Fibroblast of peridontal ligament (primary cell): ENCODE results near the gene TNFRSF8.

Source experiments
- DNase-seq: peaks from one replicate; pipeline ENCODE4 v3.0.0-alpha.2; 2010; ENCODE audit errors: extremely low read depth

Gene TNFRSF8

DNA sequence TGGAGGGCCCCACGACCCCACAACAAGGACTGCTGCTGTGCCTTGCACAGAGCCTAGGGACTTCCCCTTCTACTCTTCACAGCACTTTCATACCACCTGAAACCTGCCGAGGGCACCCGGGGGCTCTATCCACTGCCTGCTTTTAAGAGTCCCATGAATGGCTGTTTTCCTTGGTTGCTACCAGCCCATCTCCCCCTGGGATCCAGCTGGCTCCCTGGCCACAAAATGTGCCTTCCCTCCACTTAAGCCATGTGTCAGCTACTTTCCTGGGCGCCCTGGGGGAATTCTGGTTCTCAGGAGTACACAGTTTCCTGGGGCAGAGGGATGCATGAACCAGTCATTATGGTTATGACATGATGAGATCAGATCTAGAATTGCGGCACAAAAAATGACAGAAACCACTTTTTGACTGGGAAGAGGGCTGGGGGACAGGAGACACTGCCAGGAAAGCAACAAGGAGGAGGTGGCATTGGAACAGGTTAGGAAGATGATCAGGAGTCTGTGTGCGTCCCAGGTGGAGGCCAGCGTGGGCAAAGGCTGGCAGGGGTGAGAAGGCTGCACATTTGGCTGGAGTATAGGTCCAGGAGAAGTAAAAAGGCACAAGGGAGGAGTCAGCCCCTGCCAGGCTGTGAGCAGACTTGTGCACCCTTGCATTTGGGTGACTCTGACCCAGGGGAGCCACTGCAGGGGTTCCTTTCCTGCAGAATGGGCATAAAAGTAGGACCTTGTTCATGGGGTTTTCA, 3.2 kb upstream of the TNFRSF8 start:
- DNase-seq: no peak

DNA sequence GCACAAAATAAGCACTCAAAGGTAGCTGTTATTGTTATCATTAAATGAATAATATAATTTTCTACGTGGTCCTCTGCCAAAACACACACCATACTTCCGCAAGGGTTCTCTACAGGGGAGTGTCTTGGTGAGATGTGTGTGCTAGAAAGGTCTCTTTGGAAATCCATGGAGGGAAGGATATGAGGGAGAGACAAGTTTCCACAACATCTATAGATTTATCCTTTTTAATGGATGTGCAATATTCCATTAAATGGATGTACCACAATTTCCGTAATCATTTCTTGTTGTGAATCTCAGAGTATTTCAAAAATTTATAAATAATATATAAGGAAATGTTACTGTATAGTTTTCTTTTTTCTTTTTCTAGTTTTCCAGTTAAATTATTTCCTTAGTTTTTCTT, 2.6 kb upstream of the TNFRSF8 start:
- no peak for DNase-seq

DNA sequence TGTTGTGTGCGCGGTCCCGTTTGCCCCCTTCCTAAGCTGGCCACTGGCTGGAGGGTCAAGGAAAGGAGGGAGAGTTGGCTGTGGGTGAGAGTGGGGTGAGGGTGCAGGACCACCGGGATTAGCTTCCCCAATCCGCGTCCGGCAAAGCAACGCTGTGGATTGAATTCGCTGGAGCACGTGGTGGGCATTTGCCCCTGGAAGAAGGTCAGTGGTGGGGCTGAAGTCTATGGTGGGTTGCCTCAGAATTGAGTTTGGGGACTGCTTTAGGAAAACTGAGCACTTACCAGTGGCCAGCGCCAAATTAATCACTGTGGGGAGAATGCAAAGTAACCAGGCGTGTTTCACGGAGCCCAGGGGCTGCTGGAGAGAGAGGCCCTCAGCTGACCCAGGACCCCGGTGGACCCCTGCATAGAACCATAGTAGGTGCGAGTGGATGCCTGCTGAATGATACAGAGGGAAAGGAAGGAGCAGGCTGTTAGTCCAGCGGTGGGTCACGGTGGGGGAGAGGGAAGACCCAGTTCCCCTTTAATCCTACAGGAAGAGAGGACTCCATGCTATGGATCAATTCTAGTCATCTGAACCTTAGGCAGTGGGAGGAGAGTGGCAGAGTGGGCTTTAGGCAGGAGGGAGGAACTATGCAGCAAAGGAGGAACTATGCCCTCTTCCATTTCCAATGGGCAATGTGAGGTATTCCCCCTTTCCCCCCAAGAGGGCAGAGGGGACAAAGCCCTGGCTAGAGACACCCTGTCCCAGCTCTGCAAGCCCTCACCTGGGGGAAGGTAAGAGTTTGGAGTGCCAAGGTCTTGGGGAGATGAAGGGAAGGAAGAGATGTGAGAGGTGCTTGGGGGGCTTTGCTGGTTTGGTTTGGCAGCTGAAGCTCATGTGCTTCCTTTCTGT, 1.2 kb downstream of the TNFRSF8 start:
- DNase-seq: no peak

DNA sequence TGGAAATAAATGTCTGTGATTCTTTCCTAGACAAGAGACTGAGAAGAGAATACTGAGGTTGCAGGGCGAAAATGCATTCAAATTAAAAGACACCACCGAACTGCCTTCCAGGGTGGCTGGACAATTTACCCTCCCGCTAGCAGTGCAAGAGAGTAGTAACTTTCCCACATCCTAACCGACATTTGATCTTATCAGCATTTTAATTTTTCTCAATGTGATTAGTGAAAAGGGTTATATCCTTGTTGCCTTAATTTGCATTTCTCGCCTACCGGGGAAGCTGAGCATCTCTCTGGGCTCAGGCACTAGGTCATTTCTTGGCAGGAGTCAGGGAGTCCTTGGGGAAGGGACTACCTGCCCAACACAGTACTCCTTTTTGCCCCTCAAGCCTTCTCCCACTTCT, 2.8 kb downstream of the TNFRSF8 start:
- no peak for DNase-seq

DNA sequence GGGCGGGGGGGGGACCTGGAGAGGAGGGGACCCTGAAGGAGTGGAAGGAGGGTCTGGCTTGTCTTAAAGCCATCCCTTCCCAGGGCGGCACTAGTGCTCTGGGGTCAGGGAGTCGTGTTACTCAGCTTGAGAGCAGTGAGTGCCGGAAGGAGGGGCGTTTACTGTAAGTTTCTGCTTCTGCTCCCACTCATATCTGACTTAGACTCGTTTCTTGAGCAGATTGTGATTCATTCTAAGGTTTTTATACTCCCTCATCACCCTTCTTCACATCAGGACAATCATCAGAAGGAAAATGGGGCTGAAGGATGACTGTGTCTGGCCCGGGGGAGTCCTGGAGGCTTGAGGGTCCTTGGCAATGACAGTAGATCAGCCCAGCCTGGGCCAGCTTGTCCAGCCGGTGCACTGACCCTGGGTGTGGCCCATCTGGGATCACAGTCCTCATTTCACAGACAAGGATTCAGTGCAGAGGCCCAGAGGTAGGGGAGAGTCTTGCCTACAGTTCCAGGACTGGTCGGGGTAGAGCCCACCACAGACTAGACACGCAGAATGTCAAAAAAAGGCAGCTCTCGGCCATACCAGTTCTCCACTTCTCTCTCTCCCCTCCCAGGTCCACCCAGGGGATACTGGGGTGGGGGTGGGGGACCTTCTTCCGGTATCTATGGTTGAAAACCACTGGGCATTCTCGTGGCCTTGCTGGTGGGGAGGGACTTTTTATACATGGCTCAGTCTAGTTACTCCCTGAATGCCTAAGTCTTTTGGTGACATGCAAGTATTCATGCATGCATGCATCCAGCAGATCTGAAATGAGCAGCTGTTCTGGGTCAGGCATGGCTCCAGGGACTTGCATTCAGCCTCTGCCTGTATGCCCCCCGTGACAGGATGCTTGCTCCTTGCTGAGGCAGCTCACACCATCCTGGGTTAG, 5.1 kb downstream of the TNFRSF8 start:
- peak; percentile 44 for DNase-seq

DNA sequence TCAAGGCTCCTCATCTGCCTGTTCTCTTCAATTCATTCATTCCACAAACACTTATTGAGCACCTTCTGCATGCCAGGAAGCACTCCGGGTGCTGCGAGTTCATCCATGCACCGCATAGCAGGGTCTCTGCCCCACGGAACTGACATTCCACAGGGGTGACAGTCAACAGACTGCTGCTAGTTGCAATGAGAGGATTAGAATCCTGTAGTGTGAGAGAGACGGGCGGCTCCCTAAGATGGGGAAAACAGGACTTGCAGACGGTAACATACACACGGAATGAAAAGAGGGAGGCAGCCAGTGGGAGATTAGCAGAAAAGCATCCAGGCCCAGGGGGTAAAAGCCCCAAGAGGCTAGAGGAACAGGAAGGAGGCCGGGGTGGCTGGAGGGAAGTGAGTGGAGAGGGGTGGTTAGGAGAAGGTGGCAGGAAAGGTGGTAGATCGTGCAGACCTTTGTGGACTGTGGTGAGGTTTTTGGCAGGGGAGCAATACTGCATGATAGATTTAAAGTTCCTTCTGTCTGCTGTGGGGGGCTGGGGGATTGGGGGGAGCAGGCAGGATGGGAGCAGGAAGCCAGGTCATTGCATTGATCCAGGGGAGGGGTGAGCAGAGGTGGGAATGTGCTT, 6.6 kb downstream of the TNFRSF8 start:
- DNase-seq: no peak

DNA sequence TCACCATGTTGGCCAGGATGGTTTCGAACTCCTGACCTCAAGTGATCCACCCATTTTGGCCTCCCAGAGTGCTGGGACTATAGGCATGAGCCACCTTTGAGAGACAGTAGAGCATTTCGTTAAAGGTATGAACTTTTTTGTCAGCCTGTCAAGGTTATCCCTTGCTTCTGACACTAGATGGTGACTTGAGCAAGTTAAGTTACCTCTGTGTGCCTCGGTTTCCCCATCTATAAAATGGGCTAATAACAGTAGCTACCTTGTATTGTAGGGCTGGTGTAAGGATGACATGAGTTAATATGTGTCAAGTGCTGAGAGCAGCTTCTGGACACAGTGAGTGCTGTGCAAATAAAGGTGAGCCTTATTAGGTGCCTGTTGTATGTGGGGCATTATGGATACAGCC, 8.8 kb downstream of the TNFRSF8 start:
- no peak for DNase-seq

DNA sequence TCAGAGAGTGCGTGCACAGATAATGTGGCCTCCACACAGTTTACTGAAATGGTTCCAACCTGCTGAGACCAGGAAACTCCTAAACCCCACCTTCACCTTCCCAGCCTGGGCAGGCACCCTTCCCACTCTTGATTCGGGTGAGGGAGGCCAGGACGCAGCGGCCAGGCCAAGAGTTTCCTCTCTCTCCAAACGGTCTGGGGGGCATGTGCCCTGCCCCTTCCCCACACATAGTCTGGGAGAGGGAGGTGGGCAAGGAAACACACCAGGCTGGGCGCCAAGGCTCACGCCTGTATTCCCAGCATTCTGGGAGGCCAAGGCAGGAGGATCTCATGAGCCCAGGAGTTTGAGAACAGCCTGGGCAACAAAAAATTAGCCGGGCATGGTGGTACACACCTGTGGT, 9.6 kb downstream of the TNFRSF8 start:
- no peak for DNase-seq

DNA sequence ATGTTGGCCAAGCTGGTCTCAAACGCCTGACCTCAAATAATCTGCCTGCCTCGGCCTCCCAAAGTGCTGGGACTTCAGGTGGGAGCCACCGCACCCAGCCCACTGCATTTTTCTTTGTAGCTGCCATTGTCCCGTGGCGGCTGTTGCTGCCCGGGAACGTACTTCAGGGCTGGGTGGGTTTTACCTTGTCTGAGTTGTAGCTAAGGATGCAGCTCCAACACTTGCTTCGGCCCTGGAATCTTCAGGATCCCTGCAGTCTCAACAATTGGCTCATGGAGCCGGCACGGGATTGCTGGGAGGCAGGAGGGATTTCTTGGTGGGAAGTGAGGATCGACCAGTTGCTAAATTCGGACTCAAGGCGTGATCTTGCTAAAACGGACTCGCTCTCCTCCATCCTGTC, 10.7 kb downstream of the TNFRSF8 start:
- no peak for DNase-seq

DNA sequence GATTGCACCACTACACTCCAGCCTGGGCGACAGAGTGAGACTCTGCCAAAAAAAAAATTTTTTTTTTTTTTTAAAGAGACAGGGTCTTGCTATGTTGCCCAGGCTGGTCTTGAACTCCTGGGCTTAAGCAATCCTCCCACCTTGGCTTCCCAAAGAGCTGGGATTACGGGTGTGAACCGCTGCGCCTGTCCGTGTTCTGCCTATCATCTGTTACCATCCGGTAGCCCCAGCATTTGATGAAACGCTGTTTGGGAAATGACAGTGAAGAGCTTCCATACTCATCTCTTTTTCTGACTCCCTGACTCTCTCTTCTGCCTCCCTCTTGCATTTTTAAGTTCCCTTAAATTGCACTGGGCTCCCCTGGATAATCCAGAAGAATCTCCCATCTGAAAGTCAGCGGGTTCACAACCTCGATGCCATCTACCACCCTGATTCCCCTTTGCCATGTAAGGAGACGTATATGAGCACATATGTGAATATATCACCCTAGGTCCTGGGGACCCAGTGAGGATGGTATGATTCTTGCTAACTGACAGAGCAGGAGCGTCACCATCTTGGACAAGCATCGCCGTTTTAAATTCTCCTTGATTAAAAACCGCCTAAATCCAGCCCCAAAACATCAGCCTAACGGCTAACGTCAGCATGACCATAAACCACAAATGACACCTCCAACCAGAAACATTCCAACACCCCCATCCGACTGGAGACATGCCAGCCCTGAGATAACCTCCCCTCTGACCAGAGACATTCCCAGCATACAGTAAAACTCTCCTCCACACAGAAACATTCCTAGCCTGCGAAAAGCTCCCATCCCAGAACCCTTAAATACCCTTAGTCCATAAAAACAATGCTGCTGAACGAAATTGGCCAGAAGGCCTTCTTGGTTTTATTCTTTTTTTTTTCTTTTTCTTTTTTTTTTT, 12.4 kb downstream of the TNFRSF8 start:
- DNase-seq: peak; percentile 71

DNA sequence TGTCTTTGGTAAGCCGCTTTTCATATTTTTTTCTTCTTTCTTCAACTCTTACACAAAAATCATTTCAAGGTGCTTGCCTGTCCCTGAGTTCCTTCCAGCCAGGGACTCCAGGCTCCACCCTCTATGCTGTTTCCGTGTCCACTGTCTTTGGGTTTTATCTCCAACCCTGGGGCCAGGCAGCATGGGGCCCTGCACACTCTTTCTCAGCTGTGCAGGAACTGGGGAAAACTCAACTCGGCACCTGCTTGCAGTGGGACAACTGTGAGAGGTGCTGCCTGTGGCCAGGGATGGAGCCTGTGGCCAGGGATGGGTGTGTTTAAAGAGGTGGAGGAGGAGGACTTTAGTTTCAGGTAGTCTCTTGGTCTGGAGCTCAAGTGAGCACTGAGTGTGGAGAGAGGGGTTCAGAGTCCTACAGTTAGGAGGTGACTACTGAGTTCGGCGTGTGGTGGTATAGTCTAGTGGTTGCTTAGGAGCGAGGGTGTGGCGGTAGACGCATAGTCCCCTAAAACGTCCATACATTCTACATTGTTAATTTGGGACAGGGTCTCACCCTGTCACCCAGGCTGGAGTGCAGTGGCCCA, 13.4 kb downstream of the TNFRSF8 start:
- DNase-seq: no peak

DNA sequence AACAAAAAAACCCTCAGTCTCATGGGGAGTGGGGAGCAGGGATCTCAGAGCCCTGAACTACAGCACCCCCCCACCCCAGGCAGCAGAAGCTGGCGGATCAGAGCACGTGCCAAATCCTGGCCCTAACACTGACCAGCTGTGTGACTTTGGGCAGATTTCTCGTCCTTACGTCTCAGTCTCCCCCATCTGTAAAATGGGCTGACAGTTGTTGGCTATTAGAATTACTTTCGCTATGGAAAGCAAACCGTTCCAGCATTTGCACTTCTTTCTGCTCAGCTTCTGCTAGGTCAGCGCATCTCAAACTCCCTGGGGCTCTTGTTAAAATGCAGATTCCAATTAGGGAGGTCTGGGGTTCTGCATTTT, 15.5 kb downstream of the TNFRSF8 start:
- DNase-seq: no peak

DNA sequence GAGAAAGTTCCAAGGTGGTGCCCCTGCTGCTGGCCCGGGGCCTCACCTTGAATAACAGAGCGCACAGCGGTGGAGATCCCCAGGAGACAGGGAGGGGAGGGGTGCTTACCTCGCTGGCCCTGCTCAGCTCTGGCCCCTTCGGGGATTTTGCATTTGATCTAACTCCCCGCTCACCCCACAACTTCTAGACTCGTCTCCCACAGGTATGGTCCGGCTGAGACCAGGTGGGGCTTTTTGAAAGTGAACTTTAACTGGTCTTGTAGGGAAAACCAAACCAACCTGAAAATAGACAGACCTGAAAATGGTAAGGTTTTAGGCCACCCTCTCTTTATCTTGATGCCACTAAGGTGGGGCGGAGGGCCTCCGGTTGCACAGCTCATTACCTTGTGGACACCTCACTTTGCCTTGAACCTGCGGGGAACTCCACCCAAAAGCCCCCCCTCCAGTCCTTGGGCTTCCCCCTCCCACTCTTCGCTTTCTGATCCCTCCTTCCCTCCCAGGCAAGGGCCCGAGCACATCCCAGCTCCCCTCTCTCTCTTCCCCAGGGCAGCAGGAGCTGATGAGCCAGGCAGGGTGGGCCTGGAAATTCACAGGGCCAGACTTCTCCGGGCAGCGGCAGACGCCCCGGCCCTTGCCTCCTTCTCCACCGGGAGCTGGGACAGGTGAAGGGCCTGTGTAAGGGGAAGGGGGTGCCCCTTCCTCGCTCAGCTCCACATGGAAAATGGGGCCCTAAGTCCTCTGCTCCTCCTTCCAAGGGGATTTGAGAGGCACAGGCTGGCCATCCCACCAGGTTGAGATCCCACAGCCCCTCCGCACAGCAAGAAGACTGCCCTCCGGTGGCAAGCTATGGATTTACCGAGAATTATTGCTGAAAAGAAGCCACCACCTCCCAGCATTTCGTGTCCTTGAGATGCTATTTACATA, 16.1 kb downstream of the TNFRSF8 start:
- peak; percentile 52 for DNase-seq

DNA sequence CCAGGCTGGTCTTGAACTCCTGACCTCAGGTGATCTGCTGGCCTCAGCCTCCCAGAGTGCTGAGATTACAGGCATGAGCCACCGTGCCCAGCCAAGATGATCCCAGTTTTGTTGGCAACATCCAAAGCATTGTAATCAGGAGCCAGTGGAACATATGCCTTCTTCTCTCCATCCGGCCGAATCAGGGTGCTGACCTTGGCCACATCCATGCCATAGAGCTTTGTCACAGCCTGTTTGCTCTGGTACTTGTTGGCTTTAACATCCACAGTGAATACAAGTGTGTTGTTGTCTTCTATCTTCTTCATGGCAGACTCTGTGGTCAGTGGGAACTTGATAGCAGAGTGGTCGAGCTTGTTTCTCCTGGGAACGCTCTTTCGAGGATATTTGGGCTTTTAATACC, 17.1 kb downstream of the TNFRSF8 start:
- no peak for DNase-seq

DNA sequence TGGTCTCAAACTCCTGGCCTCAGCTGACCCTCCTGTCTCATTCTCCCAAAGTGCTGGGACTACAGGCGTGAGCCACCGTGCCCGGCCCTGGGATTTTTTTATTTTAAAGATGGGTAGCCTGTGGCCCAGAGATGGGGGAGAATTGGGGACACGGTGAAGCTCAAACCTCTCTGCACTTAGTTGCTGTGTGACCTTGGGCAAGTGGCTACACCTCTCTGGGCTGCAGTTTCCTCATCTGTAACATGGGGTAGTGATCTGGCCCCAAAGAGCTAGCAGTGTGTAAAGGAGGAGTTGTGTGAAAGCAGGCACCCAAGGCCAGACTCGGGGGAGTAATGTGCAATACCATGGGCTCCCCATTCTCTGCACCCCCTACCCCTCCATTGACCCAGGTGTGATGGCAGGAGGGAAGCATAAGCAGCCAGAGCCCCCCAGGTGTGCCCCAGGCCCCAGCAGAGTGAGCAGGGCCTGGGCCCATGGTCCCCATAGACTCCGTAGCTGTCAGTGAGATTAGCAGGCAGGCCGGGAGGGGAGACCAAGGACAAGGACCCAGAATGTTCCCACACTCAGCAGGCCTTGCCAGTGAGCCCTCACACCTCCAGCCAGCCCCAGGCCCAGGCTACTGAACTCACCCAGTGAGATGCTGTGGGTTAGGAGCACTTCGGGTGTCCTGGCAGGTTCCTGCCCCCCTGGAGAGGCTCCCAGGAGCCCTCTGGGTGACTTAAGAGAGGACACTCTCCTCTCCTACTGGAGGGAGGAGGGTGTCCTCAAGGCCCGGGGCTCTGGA, 17.9 kb downstream of the TNFRSF8 start:
- no peak for DNase-seq

DNA sequence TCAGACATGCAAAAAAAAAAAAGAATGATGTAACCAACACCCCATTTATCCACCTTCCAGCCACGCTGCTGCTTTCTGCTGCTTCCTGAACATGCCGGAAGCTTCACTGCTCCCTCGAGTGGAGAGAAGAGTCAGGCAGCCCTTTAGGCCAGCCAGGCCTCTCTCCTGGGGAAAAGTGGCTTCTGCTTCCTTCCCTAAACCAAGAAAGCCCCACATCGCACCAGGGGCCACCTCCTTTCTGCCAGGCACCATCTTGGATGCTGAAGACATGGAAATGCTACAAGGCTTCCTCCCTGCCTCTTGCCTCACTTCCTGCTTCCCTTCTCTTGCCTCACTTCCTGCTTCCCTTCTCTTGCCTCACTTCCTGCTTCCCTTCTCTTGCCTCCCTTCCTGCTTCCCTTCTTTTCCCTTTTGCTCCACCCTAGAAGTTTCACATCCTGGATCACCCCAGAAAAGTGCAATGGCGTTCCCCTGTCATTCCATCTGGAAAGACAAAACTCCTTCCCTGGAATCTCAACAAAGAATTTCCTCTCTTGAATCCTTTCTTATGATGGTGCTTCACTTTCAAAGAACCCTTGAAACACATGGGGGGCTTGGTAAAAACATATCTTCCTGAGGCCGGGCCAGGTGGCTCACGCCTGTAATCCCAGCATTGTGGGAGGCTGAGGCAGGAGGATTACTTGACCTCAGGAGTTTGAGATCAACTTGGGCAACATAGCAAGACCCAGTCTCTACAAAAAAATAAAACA, 18.7 kb downstream of the TNFRSF8 start:
- DNase-seq: no peak

DNA sequence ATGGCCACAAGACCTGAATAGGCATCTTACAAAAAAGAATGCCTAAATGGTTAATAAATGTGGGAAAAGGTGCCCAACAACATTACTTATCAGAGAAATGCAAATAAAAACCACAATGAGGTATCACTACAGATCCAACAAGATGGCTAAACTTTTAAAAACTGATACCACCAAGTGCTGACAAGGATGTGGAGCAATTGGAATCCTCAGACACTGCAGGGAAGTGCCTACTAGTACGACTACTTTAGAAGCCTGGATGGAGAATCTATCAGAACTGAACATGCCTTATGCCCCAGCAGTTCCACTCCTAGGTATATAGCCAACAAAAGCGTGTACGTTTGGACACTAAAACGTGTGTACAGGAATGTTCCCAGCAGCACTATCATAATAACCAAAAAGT, 19.9 kb downstream of the TNFRSF8 start:
- no peak for DNase-seq

DNA sequence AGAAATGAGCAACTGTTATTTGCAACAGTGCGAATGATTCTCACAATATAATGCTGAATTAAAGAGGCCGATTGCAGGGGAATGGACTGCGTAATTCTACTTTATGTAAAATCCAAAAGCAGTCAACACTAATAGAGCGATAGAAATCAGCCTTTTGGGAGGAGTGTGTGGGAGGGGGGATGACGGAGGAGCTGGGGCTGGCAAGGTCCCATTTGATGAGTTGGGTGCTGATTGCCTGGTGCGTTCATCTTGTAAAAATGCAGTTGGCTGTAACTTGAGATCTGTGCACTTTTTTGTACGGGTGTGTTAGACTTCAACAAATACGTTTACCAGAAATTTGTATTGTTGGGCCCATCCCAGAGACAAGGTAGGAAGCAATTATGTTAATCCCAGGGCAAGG, 20.7 kb downstream of the TNFRSF8 start:
- DNase-seq: peak; percentile 57
